Measurements from ENCODE around the gene TBX3. TPM values are rescaled to one million over a fixed set of nuclear protein-coding genes. Genes with fewer than 3 reads are reported as not detected.

TBX3 gene
- total RNA-seq, 2 experiments from 2014 or later, result not detected

DNA sequence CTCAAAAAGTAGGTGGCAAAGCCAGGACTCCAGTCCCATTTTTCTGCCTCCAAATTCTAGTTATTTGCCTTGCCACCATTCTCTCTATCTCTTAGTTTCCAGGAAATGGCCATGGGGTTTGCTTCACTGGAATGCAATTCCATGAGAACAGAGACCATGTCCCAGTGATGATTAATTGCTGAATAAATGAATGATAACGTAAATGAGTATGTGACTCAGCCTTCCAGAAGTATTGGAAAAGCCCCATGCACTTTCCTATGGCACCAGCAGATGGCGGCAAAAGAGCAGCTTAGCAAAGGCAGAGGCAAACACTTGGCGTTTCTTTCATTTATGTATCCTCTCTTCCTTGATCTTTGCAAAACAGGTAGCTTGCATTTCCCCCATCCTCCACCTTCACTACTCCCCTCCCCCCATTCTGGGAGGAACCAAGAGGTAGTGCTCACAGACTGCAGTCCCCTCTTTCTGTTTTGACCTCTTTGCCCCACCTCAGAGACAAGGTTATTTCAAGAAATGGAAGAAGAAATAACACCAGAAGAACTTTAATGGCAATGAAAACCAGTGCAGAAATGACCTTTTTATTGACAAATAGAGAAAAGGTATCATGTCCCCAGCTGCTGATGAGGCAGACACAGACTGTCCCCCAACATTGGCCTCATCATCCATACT is 21.3 kb downstream of the TBX3 start:
- H2AFZ ChIP-seq (ENCODE audit: low read length), result no peak overlapping the region
- intact Hi-C loops (cut with micrococcal nuclease; ENCODE audit: unreplicated experiment), result loop anchor here (1.0 to 2.0 kb wide), 2 partner anchors 1091 to 1252 kb away; no protein-coding TSS in a partner anchor
- no peaks in the 10 kb centered on the region for H3K4me1 ChIP-seq (ENCODE audit: insufficient read depth, low read length, poor library complexity, severe bottlenecking)
- ChIA-PET CTCF (ENCODE audit: unreplicated experiment) (no interaction called here), POLR2A (interaction anchor here (0.6 kb wide), 1 partner anchor 1082 kb away, joined by 4 read pairs; no protein-coding TSS in a partner anchor)
- peak; percentile 56 for DNase-seq (ENCODE audit: low spot score)
- H3K36me3 ChIP-seq (ENCODE audit: insufficient read depth, low read length), result no peaks in the 10 kb centered on the region
- H3K27ac ChIP-seq (ENCODE audit: low read depth, low read length, poor library complexity, severe bottlenecking), result no peak overlapping the region
- no peaks in the 10 kb centered on the region for H3K9me2 ChIP-seq (ENCODE audit: insufficient read depth, low read length)
- H4K20me1 ChIP-seq (ENCODE audit: insufficient read depth, low read length), result no peaks in the 10 kb centered on the region
- no peaks in the 10 kb centered on the region for H3K9me3 ChIP-seq (ENCODE audit: low read length)
- TF ChIP-seq EZH2phosphoT487 (IDR thresholded peaks at IDR 0.05; ENCODE audit: borderline replicate concordance, low read depth, low read length), result no peak
- TF ChIP-seq, protein P1, sequence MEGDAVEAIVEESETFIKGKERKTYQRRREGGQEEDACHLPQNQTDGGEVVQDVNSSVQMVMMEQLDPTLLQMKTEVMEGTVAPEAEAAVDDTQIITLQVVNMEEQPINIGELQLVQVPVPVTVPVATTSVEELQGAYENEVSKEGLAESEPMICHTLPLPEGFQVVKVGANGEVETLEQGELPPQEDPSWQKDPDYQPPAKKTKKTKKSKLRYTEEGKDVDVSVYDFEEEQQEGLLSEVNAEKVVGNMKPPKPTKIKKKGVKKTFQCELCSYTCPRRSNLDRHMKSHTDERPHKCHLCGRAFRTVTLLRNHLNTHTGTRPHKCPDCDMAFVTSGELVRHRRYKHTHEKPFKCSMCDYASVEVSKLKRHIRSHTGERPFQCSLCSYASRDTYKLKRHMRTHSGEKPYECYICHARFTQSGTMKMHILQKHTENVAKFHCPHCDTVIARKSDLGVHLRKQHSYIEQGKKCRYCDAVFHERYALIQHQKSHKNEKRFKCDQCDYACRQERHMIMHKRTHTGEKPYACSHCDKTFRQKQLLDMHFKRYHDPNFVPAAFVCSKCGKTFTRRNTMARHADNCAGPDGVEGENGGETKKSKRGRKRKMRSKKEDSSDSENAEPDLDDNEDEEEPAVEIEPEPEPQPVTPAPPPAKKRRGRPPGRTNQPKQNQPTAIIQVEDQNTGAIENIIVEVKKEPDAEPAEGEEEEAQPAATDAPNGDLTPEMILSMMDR (conservative IDR thresholded peaks at IDR 0.05; ENCODE audit: low read length), result peak; percentile 88
- BruUV-seq (replicated peaks), result no TSS peak
- no peak overlapping the region for H3K4me3 ChIP-seq (ENCODE audit: low read depth, low read length, poor library complexity, severe bottlenecking)
- no peaks in the 10 kb centered on the region for H3K79me2 ChIP-seq (ENCODE audit: insufficient read depth, low read depth, low read length)
- H3K4me2 ChIP-seq (ENCODE audit: low read length), result no peak overlapping the region

DNA sequence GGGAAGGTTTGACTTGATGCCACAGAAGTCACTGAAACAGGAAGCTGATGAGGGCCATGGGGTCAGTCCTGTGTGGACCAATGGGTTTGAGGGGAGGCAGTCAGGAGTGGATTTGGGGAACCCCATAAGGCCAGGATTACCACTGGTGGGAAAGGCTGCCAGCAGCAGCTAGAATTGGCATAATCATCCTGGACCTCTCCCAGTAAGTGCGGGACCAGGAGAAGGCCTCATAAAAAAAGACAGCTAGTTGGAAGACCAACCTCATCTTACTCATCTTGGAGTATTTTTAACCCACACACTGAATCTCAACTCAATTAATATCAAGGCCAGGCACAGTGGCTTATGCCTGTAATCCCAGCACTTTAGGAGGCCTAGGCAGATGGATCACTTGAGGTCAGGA is 22.7 kb downstream of the TBX3 start:
- Histone ChIP-seq H3K36me3 (ENCODE audit: insufficient read depth, low read length) (no peaks in the 10 kb centered on the region), H3K4me2 (ENCODE audit: low read length) (no peak overlapping the region), H3K79me2 (ENCODE audit: insufficient read depth, low read depth, low read length) (no peaks in the 10 kb centered on the region), H3K9me2 (ENCODE audit: insufficient read depth, low read length) (no peaks in the 10 kb centered on the region), H3K4me3 (ENCODE audit: low read depth, low read length, poor library complexity, severe bottlenecking) (no peak overlapping the region), H3K9me3 (ENCODE audit: low read length) (no peaks in the 10 kb centered on the region), H2AFZ (ENCODE audit: low read length) (no peak overlapping the region), H3K27ac (ENCODE audit: low read depth, low read length, poor library complexity, severe bottlenecking) (no peak overlapping the region), H3K4me1 (ENCODE audit: insufficient read depth, low read length, poor library complexity, severe bottlenecking) (no peaks in the 10 kb centered on the region), H4K20me1 (ENCODE audit: insufficient read depth, low read length) (no peaks in the 10 kb centered on the region)
- ChIA-PET POLR2A (no interaction called here), CTCF (ENCODE audit: unreplicated experiment) (interaction anchor here (0.6 kb wide), 1 partner anchor 1257 kb away, joined by 3 read pairs; no protein-coding TSS in a partner anchor)
- BruUV-seq (replicated peaks), result no TSS peak
- TF ChIP-seq, protein P1 (conservative IDR thresholded peaks at IDR 0.05; ENCODE audit: low read length), result no peak
- TF ChIP-seq EZH2phosphoT487 (IDR thresholded peaks at IDR 0.05; ENCODE audit: borderline replicate concordance, low read depth, low read length), result no peak
- intact Hi-C loops (cut with micrococcal nuclease; ENCODE audit: unreplicated experiment), result no loop called here
- no peak for DNase-seq (ENCODE audit: low spot score)

DNA sequence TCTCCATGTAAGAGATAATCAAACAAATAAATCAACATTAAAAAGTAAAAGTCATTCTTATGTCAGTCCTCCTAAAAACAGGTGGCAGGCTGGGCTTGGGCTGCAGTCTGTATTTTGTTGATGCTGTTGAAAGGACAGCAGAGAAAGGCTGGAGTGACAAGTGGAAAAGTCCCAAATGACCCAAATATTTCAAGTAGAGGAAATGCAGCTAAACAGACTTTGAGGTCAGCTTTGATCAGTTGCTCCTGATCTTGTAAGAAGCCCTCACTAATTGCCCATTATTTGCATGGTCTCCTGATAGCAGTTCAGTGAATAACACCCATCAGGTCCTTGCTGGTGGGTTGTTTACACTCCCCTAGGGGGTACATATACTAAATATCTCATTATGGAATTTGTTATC is 24.9 kb downstream of the TBX3 start:
- Histone ChIP-seq H2AFZ (ENCODE audit: low read length) (no peak overlapping the region), H3K4me3 (ENCODE audit: low read depth, low read length, poor library complexity, severe bottlenecking) (no peak overlapping the region), H3K79me2 (ENCODE audit: insufficient read depth, low read depth, low read length) (no peaks in the 10 kb centered on the region), H3K4me1 (ENCODE audit: insufficient read depth, low read length, poor library complexity, severe bottlenecking) (no peaks in the 10 kb centered on the region), H4K20me1 (ENCODE audit: insufficient read depth, low read length) (no peaks in the 10 kb centered on the region), H3K36me3 (ENCODE audit: insufficient read depth, low read length) (no peaks in the 10 kb centered on the region), H3K27ac (ENCODE audit: low read depth, low read length, poor library complexity, severe bottlenecking) (no peak overlapping the region), H3K9me2 (ENCODE audit: insufficient read depth, low read length) (no peaks in the 10 kb centered on the region), H3K9me3 (ENCODE audit: low read length) (no peaks in the 10 kb centered on the region), H3K4me2 (ENCODE audit: low read length) (no peak overlapping the region)
- intact Hi-C loops (cut with micrococcal nuclease; ENCODE audit: unreplicated experiment), result no loop called here
- no peak for DNase-seq (ENCODE audit: low spot score)
- POLR2A ChIA-PET, result no interaction called here
- no TSS peak for BruUV-seq (replicated peaks)
- TF ChIP-seq, protein P1 (conservative IDR thresholded peaks at IDR 0.05; ENCODE audit: low read length), result no peak
- no peak for TF ChIP-seq EZH2phosphoT487 (IDR thresholded peaks at IDR 0.05; ENCODE audit: borderline replicate concordance, low read depth, low read length)
- CTCF ChIA-PET (ENCODE audit: unreplicated experiment), result no interaction called here

All from OCI-LY7 (cell line).